Measurements from ENCODE around the gene ZNF879. TPM values are rescaled to one million over a fixed set of nuclear protein-coding genes. Genes with fewer than 3 reads are reported as not detected.

ZNF879 gene
- total and polyA plus RNA-seq, 2 of the 13 experiments (the other 11 are each of a cell fraction or from before 2014, with no cell fraction given) = 0.83 to 2.8 TPM

DNA sequence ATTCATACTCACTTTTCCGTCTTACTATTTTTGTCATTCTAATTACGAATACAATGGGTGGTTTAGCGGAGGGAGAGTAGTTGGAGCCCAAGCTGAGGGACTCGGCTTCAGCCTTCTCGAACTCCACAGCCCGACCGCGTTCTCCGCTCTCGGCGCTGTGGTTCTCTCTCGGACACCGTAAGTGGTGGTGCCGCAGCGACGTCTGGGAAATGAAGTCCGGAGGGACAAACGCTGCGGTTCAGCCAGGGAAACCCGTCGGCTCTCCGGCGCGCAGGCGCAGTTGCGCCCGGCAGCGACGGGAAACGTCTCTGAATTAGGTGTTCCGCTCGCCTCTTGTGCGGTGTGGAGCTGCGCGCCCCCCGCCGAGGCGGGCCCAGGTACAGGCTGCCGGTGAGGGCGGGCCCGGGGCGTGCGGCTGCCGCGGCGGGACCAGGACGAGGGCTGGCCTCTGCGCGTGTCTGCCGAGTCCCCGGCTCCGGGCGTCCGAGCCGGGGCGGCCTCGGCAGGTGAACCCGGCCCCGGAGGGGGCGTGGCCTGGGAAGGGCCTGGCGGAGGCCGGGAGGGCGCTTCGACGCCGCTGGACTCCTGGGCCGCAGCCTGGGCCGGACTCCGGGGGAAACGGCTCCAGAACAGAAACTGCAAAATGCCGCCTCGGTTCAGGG, at the start of gene ZNF879 (continued):
- TF ChIP-seq, protein P1, sequence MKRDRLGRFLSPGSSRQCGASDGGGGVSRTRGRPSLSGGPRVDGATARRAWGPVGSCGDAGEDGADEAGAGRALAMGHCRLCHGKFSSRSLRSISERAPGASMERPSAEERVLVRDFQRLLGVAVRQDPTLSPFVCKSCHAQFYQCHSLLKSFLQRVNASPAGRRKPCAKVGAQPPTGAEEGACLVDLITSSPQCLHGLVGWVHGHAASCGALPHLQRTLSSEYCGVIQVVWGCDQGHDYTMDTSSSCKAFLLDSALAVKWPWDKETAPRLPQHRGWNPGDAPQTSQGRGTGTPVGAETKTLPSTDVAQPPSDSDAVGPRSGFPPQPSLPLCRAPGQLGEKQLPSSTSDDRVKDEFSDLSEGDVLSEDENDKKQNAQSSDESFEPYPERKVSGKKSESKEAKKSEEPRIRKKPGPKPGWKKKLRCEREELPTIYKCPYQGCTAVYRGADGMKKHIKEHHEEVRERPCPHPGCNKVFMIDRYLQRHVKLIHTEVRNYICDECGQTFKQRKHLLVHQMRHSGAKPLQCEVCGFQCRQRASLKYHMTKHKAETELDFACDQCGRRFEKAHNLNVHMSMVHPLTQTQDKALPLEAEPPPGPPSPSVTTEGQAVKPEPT (CRISPR knock-in tag; IDR thresholded peaks at IDR 0.05; ENCODE audit: low read depth) = no peak
- no peak for TF ChIP-seq EEA1 (CRISPR knock-in tag; IDR thresholded peaks at IDR 0.05; ENCODE audit: borderline replicate concordance)
- no peak for TF ChIP-seq RXRA (CRISPR knock-in tag; IDR thresholded peaks at IDR 0.05)
- no peak for TF ChIP-seq PHB2 (IDR thresholded peaks at IDR 0.05; ENCODE audit: partially characterized antibody)
- no peak for TF ChIP-seq POLR2AphosphoS5 (IDR thresholded peaks at IDR 0.05; ENCODE audit: low read depth, low read length)
- TF ChIP-seq, protein P2, sequence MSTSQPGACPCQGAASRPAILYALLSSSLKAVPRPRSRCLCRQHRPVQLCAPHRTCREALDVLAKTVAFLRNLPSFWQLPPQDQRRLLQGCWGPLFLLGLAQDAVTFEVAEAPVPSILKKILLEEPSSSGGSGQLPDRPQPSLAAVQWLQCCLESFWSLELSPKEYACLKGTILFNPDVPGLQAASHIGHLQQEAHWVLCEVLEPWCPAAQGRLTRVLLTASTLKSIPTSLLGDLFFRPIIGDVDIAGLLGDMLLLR (CRISPR knock-in tag; IDR thresholded peaks at IDR 0.05) = no peak; the same call in 1 of the 2 replicates
- TF ChIP-seq EED (CRISPR knock-in tag; IDR thresholded peaks at IDR 0.05) = no peak
- TF ChIP-seq ZNF782 (CRISPR knock-in tag; IDR thresholded peaks at IDR 0.05; ENCODE audit: borderline replicate concordance) = no peak; the same call in 1 of the 2 replicates
- no peak for TF ChIP-seq ZNF747 (CRISPR knock-in tag; IDR thresholded peaks at IDR 0.05; ENCODE audit: borderline replicate concordance)
- TF ChIP-seq, protein P3, sequence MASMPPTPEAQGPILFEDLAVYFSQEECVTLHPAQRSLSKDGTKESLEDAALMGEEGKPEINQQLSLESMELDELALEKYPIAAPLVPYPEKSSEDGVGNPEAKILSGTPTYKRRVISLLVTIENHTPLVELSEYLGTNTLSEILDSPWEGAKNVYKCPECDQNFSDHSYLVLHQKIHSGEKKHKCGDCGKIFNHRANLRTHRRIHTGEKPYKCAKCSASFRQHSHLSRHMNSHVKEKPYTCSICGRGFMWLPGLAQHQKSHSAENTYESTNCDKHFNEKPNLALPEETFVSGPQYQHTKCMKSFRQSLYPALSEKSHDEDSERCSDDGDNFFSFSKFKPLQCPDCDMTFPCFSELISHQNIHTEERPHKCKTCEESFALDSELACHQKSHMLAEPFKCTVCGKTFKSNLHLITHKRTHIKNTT (CRISPR knock-in tag; IDR thresholded peaks at IDR 0.05) = no peak
- TF ChIP-seq NFIB (CRISPR knock-in tag; IDR thresholded peaks at IDR 0.05; ENCODE audit: borderline replicate concordance) = no peak
- no peak for TF ChIP-seq ZNF878 (CRISPR knock-in tag; IDR thresholded peaks at IDR 0.05)
- TF ChIP-seq KLF9 (CRISPR knock-in tag; IDR thresholded peaks at IDR 0.05; ENCODE audit: low read depth) = no peak
- TF ChIP-seq, protein P4, sequence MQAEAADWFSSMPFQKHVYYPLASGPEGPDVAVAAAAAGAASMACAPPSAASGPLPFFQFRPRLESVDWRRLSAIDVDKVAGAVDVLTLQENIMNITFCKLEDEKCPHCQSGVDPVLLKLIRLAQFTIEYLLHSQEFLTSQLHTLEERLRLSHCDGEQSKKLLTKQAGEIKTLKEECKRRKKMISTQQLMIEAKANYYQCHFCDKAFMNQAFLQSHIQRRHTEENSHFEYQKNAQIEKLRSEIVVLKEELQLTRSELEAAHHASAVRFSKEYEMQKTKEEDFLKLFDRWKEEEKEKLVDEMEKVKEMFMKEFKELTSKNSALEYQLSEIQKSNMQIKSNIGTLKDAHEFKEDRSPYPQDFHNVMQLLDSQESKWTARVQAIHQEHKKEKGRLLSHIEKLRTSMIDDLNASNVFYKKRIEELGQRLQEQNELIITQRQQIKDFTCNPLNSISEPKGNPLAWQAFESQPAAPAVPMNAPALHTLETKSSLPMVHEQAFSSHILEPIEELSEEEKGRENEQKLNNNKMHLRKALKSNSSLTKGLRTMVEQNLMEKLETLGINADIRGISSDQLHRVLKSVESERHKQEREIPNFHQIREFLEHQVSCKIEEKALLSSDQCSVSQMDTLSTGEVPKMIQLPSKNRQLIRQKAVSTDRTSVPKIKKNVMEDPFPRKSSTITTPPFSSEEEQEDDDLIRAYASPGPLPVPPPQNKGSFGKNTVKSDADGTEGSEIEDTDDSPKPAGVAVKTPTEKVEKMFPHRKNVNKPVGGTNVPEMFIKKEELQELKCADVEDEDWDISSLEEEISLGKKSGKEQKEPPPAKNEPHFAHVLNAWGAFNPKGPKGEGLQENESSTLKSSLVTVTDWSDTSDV (CRISPR knock-in tag; IDR thresholded peaks at IDR 0.05) = 0 out of 2 replicates have a peak, but pooled peaks have one; percentile 37
- TF ChIP-seq ZNF562 (CRISPR knock-in tag; IDR thresholded peaks at IDR 0.05; ENCODE audit: borderline replicate concordance) = no peak
- TF ChIP-seq, protein P5, sequence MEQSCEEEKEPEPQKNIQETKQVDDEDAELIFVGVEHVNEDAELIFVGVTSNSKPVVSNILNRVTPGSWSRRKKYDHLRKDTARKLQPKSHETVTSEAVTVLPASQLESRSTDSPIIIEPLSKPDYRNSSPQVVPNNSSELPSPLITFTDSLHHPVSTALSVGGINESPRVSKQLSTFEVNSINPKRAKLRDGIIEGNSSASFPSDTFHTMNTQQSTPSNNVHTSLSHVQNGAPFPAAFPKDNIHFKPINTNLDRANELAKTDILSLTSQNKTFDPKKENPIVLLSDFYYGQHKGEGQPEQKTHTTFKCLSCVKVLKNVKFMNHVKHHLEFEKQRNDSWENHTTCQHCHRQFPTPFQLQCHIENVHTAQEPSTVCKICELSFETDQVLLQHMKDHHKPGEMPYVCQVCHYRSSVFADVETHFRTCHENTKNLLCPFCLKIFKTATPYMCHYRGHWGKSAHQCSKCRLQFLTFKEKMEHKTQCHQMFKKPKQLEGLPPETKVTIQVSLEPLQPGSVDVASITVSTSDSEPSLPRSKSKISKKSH (CRISPR knock-in tag; IDR thresholded peaks at IDR 0.05; ENCODE audit: borderline replicate concordance) = no peak
- TF ChIP-seq ZNF274 (CRISPR knock-in tag; IDR thresholded peaks at IDR 0.05) = no peak
- TF ChIP-seq, protein P6, sequence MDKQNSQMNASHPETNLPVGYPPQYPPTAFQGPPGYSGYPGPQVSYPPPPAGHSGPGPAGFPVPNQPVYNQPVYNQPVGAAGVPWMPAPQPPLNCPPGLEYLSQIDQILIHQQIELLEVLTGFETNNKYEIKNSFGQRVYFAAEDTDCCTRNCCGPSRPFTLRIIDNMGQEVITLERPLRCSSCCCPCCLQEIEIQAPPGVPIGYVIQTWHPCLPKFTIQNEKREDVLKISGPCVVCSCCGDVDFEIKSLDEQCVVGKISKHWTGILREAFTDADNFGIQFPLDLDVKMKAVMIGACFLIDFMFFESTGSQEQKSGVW (CRISPR knock-in tag; IDR thresholded peaks at IDR 0.05; ENCODE audit: borderline replicate concordance) = no peak
- TF ChIP-seq SAP130 (CRISPR knock-in tag; IDR thresholded peaks at IDR 0.05; ENCODE audit: low read depth) = peak; percentile 62; the same call in 1 of the 2 replicates
- no peak for TF ChIP-seq RCOR2 (CRISPR knock-in tag; IDR thresholded peaks at IDR 0.05)
- peak; percentile 77 for TF ChIP-seq GABPB1 (CRISPR knock-in tag; IDR thresholded peaks at IDR 0.05)
